ENCODE data around the gene TSHZ2. TPM values are rescaled to one million over a fixed set of nuclear protein-coding genes. Genes with fewer than 3 reads are reported as not detected.

The TSHZ2 gene
- total RNA-seq, 1 donor from 2014 or later = 5.2 TPM

DNA sequence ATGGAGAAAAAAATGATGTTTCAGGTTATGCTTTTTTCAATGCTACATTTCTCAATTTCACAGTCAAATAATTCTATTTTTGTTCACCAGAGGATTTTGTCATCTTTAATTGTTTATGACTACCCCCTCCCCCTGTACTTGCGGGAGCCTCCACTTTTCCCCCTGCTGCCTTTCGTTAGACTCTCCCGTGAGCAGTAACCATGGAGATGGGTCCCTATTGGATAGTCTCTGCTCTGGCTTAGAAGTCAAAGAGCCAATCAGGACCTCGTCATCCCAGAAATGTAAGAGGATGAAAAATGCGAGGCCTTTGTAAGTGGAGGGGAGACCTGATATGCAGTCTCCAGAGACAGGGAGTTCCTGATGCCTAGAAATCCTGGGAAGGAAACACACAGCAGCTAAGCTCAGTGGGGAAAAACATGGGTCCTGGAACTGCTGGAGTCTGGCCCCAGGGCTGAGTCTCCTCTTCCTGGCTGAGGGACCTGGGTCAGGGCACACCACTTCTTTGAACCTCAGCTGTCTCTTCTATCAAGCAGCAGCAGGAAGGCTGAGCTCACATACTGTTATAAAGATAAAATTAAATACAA lies 298.7 kb downstream of the TSHZ2 start:
- no peak for ATAC-seq
- no peak for DNase-seq
- H3K27me3 ChIP-seq = no peaks in the 10 kb centered on the region
- H3K27ac ChIP-seq = no peak overlapping the region
- H3K9me3 ChIP-seq = no peaks in the 10 kb centered on the region
- TF ChIP-seq, protein P1, sequence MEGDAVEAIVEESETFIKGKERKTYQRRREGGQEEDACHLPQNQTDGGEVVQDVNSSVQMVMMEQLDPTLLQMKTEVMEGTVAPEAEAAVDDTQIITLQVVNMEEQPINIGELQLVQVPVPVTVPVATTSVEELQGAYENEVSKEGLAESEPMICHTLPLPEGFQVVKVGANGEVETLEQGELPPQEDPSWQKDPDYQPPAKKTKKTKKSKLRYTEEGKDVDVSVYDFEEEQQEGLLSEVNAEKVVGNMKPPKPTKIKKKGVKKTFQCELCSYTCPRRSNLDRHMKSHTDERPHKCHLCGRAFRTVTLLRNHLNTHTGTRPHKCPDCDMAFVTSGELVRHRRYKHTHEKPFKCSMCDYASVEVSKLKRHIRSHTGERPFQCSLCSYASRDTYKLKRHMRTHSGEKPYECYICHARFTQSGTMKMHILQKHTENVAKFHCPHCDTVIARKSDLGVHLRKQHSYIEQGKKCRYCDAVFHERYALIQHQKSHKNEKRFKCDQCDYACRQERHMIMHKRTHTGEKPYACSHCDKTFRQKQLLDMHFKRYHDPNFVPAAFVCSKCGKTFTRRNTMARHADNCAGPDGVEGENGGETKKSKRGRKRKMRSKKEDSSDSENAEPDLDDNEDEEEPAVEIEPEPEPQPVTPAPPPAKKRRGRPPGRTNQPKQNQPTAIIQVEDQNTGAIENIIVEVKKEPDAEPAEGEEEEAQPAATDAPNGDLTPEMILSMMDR (IDR thresholded peaks at IDR 0.05) = no peak
- no peaks in the 10 kb centered on the region for H3K4me1 ChIP-seq
- intact Hi-C loops (cut with DNase I) = no loop called here
- H3K4me3 ChIP-seq = no peak overlapping the region
- H3K36me3 ChIP-seq = no peaks in the 10 kb centered on the region

DNA sequence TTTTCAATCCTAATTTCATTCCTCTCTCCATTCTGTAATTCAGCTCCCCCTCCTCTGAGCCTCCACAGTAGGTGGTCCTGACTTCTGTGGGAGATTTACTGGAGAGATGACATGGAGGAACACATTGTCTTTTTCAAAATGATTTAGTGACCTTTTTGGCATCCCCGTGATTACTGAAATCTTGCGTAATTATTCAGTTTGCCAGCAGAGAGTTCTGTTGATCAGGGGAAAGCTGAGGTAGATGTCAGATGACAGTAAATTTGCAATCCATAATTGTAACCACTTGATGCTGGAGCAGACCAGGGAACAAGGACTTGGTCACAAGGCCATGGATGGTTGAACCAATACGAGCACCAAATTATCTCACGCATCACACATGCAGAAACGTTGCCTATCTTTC lies 302.2 kb downstream of the TSHZ2 start:
- DNase-seq = no peak
- H3K27me3 ChIP-seq = no peaks in the 10 kb centered on the region
- ATAC-seq = no peak
- TF ChIP-seq, protein P1 (IDR thresholded peaks at IDR 0.05) = no peak
- H3K4me3 ChIP-seq = no peak overlapping the region
- H3K36me3 ChIP-seq = no peaks in the 10 kb centered on the region
- H3K9me3 ChIP-seq = no peaks in the 10 kb centered on the region
- H3K27ac ChIP-seq = no peak overlapping the region
- intact Hi-C loops (cut with DNase I) = no loop called here
- H3K4me1 ChIP-seq = no peaks in the 10 kb centered on the region

DNA sequence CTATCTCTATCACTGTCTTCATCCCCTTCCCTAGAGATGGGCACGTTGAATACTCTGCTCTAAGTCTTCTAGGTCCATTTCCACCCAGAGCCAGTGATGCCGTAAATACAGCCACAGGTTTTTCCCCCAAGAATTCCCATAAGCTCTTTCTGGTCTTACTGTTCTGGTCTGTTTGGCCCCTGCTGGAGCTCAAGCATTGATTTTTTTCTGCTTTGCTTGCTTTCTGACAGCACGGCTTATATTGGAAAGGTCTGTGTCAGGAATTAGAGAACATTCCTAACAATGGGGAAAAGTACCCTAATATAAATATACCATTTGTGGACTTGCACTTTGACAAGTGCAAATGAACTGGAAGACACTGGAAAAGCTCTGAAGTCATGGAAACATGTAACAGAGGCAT lies 302.6 kb downstream of the TSHZ2 start:
- Histone ChIP-seq H3K9me3 (no peaks in the 10 kb centered on the region), H3K36me3 (no peaks in the 10 kb centered on the region), H3K27me3 (no peaks in the 10 kb centered on the region), H3K27ac (no peak overlapping the region), H3K4me1 (no peaks in the 10 kb centered on the region), H3K4me3 (no peak overlapping the region)
- intact Hi-C loops (cut with DNase I) = no loop called here
- no peak for ATAC-seq
- TF ChIP-seq, protein P1 (IDR thresholded peaks at IDR 0.05) = no peak
- no peak for DNase-seq

DNA sequence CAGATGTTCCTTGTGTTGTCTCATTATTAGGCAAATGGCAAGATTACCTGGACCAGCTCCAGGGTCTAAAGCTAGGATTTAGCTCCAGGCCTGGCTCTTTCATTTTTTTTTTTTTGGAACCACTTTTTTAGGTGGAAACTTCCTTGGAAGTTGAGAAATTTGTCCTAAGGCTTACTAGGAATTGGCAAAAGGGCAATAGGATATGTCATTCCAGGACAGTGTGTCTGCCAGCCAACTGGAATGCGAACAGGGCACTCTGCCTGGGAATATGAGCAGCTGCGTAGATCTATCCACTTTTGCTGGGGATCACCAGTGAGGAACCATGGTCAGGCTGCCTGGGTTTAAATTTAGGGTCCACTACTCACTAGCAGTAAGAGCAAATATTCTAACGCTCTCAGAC lies 304.0 kb downstream of the TSHZ2 start:
- H3K27ac ChIP-seq = no peak overlapping the region
- no peak overlapping the region for H3K4me3 ChIP-seq
- no peaks in the 10 kb centered on the region for H3K36me3 ChIP-seq
- TF ChIP-seq, protein P1 (IDR thresholded peaks at IDR 0.05) = no peak
- ATAC-seq (no peak), DNase-seq (no peak)
- H3K4me1 ChIP-seq = no peaks in the 10 kb centered on the region
- H3K9me3 ChIP-seq = no peaks in the 10 kb centered on the region
- no peaks in the 10 kb centered on the region for H3K27me3 ChIP-seq
- intact Hi-C loops (cut with DNase I) = no loop called here

DNA sequence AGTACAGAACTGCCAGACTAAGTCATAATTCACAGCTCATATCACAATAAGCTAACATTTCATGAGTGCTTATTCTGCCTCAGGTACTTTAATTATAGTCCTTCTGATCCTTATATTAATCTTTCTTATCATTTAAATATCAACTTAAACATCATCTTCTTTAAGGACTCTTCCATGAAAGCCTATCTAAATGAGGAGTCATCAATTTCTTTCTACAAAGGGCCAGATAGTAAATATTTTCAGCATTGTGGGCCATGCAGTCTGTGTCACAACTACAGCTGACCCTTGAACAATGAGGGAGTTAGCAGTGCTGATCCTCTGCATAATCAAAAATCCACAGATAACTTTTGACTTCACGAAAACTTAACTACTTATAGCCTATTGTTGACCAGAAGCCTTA lies 306.4 kb downstream of the TSHZ2 start:
- H3K27me3 ChIP-seq = no peaks in the 10 kb centered on the region
- DNase-seq = no peak
- intact Hi-C loops (cut with DNase I) = no loop called here
- no peak overlapping the region for H3K4me3 ChIP-seq
- no peaks in the 10 kb centered on the region for H3K36me3 ChIP-seq
- no peaks in the 10 kb centered on the region for H3K9me3 ChIP-seq
- ATAC-seq = no peak
- H3K4me1 ChIP-seq = no peaks in the 10 kb centered on the region
- no peak overlapping the region for H3K27ac ChIP-seq
- TF ChIP-seq, protein P1 (IDR thresholded peaks at IDR 0.05) = no peak

DNA sequence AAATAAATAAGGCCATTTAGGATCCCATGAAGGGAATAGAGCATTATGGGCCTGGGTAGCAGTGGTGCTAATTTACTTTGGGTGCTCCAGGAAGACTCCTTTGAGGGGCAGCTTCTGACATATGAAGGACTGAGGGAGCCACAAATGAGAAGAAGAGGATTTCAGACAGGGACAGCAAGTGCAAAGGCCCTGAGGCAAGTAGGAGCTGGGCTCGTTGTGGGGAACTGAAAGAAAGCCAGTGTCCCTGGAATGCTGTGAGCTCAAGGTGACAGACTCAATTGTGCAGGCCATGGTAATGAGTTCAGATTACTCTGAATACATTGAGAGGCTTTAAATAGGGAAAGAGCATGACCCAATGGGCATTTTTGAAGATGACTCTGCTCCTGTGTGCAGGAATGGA lies 307.6 kb downstream of the TSHZ2 start:
- intact Hi-C loops (cut with DNase I) = no loop called here
- Histone ChIP-seq H3K27me3 (no peaks in the 10 kb centered on the region), H3K9me3 (no peaks in the 10 kb centered on the region), H3K36me3 (no peaks in the 10 kb centered on the region), H3K27ac (no peak overlapping the region), H3K4me3 (no peak overlapping the region), H3K4me1 (no peaks in the 10 kb centered on the region)
- DNase-seq (no peak), ATAC-seq (no peak)
- TF ChIP-seq, protein P1 (IDR thresholded peaks at IDR 0.05) = no peak

Data from upper lobe of right lung (tissue), 1 donor.